Hypothalamus (tissue), 51 donors: ENCODE measurements around the gene BCCIP.
A peak's percentile ranks its signal among the peaks of the same experiment; 100 is the strongest.

Experiments
- DNase-seq, 51 donors: peaks; one replicate each; lab custom pipeline; 2025; lab: John Stamatoyannopoulos, UW

The BCCIP gene

DNA sequence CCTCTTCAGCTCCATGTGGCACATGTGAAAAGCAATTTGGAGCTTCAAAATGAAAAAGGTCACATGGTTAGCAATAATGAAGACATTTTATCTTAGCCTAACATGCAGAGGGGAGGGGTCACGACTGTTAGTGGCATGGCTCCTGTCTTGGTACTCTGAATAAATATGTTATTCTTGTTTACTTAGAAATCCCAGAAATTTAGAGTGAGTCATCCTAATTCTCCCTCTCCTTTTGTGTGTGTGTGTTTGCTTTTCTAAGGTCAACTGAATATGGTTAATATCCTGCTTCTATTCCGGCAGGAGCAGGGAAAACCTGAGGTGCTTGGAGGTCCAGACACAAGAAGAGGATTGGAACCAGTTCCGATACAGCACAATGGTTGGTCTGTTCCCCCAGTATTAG lies 17.6 kb downstream of the BCCIP start:
- no peak for DNase-seq

DNA sequence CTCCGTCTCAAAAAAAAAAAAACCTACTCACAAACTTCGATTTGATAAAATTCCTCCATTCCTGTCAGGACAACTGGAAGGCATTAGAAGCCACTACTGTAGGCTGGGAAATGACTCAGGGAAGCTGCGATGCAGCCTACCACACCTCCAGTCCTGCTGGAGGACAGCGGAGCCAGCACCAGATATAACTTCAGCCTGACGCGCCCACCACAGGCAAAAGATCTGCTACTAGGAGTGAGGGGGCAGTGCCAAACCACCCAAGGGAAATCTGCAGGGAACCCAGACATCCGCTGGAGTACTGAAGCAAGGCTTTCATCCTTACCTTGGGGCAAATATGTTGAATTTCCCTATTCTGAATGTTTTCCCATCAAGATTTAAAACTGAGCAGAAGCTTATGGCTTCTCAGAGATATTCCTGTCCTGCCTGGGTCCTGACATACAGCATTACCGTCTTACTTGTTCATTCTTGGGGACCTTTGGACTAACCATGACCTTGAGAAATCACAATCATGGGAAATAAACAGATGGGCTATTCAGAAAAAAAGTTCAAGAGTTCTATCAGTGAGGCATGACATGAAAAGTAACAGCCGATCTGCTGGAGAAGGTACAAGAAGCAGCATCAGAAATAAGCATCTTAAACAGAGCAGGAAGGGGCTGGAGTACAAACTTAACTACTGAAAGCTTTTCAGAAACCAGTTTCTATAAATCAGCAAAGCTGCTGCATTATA lies 20.4 kb downstream of the BCCIP start:
- DNase-seq = peak in 1 of 51 donors; percentile 37

DNA sequence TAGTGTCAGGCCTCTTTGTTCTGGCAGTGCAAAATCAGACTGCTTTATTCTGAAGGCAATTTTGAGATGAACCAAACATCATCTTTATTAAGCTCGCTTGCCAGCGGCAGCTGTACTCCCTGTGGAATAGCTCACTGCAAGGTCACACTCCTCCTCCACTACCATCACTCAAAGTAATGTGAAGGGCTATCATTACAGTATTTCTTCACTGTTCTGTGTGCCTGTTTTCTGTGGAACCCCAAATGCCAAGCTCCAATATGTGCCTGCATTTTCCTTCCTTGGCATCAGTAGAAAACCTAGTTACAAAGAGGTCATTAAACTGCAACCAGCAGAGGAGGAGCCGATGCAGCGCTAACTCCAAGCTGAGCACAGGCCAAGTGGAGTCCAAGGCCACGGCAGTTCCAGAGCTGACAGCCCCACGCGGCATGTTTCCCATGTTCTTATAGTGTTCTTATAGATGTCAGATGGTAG lies 21.4 kb downstream of the BCCIP start:
- peak in 18 of 51 donors; percentile 2 to 62 (median 22) for DNase-seq

DNA sequence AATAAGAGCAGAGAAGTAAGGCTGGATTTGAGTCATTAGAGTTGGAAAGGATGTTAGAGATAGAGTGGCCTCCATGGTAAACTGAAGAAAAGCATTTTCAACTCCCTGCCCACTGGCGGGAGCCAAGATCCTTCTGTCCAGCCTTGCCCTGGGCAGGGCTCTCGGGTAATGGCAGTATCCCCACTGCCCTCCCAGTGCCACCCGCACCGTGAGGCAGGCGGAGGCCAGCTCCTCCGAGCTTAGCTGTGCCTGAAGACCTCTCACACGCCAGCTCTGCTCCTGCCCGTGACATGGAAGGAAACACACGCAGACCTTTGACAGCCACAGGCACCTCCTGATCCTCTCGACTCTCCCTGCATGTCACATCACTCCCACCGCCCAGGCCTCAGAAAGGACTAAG lies 22.3 kb downstream of the BCCIP start:
- DNase-seq = no peak

DNA sequence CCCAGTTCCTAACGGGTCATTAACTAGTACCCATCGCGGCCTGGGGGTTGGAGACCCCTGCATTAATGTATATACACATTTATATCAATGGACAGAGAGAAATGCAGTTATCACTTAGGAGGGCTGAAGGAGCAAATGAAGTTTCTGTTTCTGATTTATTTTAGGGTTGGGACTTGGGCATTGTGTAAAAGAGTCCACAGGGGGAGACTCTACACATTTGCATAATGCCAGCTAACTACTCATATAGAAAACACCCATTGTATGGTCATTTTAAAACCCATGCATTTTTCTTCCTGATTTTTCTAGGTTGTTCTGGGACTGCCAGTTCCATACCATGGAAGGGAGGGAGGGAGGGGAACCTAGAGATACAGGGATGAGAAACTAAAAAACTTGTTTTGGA lies 23.5 kb downstream of the BCCIP start:
- no peak for DNase-seq

DNA sequence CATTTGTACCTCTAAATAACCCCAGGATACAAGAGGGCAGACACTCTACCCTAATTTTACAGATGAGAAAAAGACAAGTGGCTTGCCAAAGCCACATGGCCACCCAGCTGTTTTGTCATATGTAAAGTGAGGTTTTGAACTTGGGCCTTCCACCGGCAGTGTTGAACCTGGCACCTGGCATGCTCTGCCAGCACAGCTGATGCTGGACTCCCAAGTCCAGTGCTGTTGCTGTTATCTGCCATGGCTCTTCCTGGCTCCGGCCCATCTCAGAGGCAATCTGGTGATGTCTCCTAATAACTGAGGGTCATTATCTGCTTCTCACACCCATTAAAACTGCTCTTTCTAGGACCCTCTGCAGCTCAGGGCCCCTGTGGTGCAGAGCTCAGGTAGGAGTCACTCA lies 25.0 kb downstream of the BCCIP start:
- DNase-seq = no peak

DNA sequence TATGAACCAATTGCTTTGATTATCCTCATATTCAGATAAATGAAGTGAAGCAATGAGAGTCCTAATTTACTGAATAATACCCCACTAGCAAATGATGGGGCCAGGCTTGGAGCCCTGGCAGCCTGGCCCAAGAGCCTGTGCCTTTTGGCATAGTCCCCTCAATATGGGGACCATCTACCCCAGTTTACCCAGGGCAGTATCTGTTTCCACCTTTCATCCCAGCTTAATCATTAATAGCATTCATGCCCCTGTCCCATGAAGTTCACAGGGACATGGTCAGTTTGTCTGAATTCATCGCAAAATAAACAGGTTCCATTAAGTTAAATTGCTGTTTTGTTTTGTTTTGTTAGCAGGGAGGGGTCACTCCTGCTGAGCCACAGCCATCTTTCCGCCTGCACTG lies 25.5 kb downstream of the BCCIP start:
- DNase-seq = no peak

DNA sequence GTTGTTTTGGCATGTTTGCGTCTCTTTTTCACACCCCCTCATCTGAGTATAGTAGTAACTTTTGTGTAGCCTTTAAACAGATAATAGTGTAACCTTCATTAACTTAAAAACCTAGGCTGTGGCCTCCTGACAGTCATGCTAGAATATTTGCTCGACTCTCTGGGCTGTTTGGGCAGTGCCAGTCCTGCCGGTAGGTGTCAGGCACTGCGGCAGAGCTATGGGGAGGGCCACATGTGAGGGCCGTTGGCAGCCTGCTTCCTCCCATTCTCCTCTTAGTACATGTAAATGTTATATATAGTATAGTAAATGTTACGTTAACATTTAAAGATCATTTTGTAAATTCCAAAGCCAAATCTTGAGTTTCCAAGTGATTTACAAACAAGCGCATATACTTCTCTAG lies 26.1 kb downstream of the BCCIP start:
- DNase-seq = no peak

DNA sequence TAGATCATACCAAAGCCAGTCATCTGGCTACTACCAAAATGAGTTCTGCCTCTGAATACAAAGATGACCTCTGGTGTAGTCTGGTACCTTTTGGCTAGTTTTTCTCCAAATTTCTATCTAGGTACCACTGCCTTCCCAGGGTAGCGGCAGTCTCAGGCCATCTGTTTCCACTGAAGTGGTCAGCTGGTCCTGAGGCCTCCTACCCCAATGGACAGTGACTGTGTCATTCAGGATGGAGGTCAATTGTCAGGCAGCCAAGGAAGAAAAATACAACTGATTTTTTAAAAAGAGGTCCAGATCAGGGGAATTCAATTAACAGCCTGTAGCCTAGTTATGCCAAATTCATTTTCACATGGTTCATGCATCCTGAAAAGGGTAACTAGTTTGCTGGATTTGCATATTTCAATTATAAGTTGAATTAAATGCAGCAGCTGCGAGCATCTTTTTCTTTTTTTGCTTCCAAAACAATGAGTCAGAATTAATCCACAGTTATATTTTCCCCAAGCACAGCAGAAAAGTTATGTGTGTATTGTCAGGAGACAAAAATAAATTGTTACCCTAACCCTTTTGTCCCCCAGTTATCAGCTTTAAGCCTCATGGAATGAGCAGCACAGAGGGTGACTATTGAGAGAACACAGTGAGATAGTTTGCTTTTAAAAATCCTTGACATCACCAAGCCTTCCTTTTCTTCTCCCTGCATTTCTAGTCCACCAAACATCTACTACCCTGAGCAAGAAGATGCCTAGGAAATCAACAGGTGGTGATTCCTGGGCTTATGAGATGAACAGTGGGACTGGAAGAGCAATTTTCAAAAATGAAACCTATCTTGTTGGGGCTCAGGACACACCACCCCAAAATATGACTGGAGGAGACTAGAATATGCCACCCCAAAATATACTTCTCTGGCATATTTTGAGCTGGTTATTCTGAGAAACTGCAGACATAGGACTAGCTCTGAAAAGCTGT lies 27.7 kb downstream of the BCCIP start:
- DNase-seq = no peak

DNA sequence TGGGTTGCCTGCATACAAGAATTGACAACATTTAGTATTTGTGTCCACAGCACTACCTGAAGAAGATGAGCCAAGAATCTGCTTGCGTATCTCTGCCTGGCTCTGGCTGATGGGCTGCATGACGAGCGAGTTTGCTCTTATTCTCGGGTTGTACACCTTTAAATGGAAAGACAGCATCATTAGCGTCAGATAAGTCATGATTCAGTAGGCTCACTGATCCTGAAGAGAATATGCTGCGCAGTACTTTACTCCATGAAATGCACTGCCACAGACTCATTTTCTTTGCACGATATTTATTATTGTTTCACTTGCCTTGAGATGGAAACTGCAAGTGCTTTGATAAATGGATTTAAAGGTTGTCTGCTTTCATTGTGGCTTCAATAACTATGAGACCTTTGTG lies 29.1 kb downstream of the BCCIP start:
- DNase-seq = no peak

DNA sequence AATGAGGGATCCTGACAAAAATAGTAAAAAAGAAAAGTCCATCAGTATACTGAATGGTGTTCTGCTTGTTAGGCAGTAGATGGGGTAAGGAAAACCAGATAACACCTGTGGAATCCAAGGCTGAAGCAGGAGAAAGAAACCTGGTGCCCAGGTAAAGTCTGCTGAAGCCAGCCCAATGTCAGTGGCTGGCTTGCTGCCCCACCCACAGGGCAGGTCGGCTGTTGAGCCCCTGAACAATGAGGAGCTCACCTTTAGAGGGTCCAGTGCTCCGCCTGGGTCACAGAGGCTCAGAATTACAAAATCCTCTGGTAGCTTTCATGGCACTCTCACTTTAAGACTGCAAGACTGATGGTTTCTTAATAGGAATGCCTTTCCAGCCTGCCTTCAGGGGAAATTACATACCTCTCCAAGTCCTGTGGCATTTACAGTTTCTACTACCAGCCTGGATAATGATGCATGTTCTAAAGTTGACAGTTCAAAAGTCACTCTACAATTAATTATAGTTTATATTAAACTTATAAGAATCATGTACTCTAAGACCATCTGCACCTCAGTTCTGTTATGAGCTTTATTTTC lies 33.9 kb downstream of the BCCIP start:
- no peak for DNase-seq

DNA sequence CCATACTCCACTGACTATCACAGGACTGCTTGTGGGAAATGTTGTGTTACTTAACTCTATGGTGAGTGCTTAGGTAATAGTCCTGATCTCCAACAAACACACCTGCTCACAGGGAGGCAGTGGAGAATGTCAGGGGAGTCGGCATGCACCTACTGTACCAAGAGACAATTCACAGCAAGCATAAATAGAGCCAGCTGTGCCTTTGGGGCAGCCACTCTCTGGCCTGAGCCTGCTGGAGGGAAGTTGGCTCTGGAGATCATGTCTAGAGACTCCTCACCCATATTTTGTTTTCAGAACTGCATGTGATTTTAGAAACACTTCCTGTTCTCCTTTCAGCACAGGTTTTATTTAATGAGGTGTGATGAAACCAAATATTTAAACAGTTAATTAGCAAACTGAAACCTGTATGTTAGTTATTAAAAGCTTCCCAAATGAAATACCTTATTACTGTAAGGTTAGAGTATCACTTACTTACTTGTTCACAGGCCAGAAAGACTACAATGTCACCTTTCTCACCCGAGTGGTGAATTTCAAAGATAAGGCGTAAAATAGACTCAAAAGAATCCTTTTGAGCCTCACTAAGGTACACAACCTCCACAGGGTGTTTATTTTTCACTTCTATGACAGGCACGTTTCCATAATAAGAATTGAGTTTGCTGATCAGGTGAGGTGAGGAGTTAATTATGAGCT lies 35.9 kb downstream of the BCCIP start:
- no peak for DNase-seq

DNA sequence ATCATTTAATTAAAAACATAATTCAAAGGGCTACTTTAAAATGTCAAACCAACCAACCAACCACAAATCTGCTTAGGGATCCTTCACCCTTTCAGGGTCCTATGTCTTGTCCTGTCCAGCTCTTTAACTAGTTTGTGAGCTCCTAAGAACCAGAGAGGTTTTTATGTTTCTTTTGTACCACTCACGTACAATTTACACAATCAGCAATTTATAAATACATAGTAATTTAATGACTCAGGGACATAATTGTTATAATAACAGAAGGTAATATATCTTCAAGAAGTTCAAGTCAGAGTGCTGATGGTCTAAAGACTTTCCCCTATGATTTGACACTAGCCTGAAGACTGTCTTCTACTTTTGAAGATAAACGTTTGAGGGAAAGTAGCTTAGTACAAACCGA lies 41.8 kb downstream of the BCCIP start:
- no peak for DNase-seq

DNA sequence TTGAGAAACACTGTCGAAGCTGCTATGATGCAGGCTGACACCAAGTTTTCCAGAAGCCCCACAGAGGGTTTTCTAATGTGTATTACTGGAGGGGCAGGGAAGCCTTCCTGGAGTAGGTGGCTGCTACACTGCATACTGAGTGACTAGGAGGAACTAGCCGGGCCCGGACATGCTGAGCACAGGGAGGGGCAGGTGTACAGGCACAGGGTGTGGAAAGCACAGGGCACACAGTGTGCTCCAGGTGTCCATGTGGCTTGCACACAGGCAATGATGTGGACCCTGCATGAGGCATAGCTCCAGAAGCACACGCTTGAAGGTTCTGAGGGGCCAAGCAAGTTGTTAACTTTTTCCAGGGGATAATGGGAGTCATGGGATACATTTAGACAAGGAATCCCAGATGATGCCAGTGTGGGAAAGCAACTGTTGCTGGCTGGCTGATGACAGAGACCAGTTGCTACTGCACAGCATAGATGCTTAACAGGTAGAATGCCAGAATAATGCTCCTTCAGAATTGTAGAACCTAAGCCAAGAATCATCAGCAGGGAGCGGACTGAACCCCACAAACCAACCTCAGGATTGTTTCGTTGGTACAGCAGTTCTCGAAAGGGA lies 43.2 kb downstream of the BCCIP start:
- no peak for DNase-seq

DNA sequence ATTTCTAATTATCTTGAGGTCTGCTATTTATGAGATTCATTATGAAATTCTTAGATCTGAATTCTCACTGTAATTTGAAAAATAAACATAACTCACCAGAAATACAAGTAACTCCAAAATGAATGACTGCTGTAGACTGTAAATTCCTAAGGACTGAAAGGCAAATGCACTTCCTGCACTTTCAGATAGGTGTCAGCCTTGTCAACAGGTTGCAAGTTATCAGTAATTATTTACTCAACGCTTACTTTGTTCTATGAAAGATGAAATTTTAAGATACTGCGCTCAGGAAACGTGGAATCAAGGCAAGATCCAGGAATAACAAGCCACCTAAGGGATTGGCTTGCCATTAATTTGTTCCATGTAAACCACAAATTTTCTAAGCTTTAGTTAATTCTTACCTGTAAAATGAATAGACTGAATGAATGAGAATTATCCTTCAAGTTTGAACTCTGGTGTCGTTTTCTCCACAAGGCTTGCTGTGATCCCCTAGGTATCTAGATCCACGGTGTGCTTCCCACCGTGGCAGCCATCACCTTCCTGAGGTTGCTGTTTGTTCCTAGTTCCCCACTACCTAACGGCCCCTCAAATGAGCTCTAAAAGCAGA lies 45.1 kb downstream of the BCCIP start:
- no peak for DNase-seq

DNA sequence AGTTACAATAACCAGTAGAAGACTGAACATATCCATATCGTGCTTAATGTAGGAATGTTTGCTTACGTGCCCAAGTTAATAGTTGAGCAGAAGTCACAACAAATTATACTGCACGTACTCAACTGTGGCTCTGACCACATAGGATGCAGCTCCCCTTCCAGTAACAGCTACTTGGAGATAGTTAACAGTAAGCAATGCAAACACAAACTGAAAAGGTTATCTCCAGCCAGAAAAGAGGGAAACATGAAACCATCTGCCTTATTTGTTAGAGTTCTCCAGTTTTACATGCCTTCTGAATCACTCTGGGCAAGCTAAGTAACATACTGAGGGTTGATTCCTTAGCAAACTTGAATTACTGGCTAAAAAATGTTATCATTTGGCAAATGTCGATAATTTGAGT lies 48.0 kb downstream of the BCCIP start:
- no peak for DNase-seq

DNA sequence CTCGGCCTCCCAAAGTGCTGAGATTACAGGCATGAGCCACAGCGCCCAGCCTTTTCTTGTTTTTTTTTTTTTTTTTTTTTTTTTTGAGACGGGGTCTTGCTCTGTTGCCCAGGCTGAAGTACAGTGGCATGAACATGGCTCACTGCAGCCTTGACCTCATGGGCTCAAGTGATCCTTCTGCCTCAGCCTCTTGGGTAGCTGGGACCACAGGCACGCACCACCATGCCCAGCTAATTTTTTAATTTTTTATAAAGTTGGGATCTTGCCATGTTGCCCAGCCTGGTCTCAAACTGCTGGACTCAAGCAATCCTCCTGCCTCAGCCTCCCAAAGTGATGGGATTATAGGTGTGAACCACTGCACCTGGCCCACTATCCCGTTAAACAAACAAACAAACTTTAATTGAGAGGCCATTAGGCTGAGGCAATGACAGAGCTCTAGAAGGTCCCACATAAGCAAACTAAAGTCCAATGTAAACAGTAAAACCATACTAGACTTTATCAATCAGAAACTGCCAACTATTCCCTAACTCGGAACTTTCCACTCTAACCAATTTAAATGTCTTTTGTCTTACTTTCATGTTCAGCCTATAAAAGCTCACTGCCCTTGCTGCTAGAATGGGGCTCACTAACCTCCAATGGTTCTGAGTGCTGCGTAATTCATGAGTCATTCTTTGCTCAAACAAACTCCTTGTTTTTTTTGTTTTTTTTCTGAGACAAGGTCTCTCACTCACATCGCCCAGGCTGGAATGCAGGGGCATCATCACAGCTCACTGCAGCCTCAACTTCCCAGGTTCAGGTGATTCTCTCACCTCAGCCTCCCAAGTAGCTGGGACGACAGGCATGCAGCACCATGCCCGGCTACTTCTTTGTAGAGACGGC lies 55.9 kb downstream of the BCCIP start:
- no peak for DNase-seq

DNA sequence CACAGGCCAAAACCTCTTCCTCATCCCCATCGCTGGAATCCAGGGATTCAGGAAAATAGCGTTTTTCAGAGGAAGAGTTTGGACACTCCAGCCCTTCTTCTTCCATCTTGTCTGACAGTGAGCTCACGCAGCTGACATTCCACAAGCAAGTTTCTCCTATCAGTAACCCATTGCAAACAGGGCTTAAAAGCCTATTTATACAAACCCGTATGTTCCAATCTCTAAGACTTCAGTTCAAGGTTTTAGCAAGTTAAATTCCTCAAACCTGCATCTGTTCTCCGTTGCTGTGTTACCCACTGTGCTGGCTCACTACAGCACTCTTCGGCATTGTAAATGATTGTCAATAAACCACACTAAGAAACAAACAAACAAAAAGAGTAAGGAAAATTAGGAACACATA lies 57.4 kb downstream of the BCCIP start:
- DNase-seq = no peak

DNA sequence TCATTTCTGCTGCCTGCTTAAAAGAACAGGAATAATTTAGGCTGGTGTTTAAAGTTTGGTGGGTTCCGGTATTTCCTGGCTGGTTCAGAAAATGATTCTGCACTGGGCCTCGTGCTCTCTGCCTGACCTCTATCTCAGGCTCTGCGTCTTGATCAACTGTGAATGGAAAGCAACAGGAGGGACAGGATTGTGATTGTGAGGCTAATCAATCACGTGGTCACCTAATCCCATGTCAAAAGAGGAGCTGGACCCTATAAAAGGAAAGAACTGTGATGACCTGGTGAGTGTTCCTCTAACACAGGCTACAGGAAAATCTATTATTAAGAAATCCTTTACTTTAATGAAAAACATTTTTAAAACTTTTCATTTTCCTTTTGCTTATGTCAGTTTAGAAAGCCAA lies 57.8 kb downstream of the BCCIP start, which contains the start of gene DHX32:
TSS of gene DHX32 (minus strand) at position 101 of the 400 bp plus-strand sequence. CDS start 468 bp downstream, outside the sequence.
- no peak for DNase-seq
